Measurements from ENCODE around the gene GLRX5. TPM values are rescaled to one million over a fixed set of nuclear protein-coding genes. Genes with fewer than 3 reads are reported as not detected.
A peak's percentile ranks its signal among the peaks of the same experiment; 100 is the strongest.

GLRX5 gene
- polyA plus RNA-seq, 1 donor from 2014 or later = 34.5 TPM

DNA sequence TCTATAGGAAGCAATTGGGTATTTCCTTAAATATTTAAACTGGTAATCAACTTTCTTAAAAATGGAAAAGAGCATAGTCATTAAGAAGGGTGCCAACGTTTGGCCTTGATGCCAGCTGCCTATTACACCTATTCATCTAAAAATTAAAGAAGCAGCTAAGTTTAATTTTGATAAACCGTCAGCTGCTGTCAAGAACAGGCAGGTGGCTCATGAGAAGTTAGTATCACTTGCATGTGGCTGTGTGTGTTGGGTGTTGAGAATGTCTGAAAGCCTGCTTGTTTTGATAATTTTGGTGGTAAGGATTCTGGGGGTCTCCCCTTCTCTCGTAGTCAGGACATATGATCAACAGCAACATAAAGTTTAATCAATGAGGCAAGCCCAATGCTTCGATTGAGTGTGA, 6.5 kb downstream of the GLRX5 start:
- Mint-ChIP-seq H3K27ac (no peak overlapping the region), H3K4me1 (peaks cover 9 to 15% (median 13%) of the 10 kb centered on the region in 3 donors), H3K9me3 (no peaks in the 10 kb centered on the region), H3K36me3 (no peaks in the 10 kb centered on the region), H3K27me3 (no peaks in the 10 kb centered on the region), H3K4me3 (no peak overlapping the region)

DNA sequence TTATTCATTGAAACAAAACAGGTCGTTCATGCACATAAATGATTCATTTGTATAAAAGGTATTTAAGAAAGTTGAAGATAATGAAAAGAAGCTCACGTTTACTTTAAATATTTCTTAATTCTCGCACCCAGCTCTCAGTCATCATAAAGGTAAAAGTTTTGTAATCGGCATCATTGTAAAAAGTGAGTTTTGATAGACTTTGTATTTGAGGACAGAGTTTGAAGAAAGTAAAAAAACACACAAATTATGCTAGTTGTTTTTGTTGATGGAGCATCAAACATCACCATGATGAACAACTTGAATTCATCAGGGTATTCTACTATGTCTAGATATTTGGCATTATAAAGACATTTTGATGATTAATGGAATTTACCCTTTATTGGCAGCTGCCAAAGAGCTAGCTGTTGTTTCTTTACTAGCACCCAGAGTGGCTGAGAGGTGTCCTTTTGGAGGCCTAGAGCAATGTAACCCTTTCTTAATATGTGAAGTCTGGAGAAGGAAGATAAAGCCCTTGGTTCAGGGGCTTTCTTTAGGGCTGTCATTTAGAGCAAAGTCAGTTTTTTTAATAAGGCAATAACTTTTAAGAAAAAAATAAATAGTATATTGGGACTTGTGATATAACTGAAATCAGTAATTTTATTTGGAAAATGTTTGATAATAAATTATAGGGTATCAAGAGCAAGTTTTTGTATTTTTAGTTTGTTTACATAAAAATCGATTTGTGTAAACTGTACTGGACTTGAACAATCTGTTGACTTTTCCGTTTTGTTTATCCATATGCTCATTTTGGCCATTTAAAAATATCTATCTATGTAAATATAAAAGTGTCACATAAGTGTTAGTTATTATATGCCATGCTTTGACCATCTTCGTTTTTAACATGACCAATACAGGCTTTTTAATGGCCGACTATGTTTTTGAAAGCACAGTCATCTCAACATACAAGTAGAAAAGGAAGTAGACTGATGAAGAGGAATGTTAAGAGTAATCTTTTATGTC, 7.4 kb downstream of the GLRX5 start:
- no peak overlapping the region for H3K4me3 Mint-ChIP-seq
- no peaks in the 10 kb centered on the region for H3K27me3 Mint-ChIP-seq
- no peaks in the 10 kb centered on the region for H3K9me3 Mint-ChIP-seq
- H3K27ac Mint-ChIP-seq = no peak overlapping the region
- no peaks in the 10 kb centered on the region for H3K36me3 Mint-ChIP-seq
- peaks cover 7 to 10% (median 8%) of the 10 kb centered on the region in 3 donors for H3K4me1 Mint-ChIP-seq

DNA sequence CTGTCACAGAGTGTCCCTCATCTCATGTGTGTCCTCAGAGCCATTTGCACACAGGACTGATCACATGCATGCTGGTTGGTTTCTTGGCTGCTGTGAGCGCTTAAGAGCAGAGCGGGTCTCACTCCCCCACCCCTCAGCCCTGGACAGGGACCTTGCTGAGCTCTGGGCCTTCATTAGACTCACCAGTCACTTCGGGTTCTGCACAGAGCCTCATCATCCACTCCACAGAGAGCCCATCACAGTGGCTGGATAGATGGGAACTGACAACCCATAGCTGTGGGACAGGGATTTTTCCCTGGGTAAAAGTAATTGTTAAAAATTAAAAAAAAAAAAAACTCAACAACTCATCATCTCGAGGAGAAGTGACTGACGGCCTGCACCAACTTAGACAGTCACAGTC, 8.2 kb downstream of the GLRX5 start:
- no peaks in the 10 kb centered on the region for H3K36me3 Mint-ChIP-seq
- no peaks in the 10 kb centered on the region for H3K9me3 Mint-ChIP-seq
- H3K4me1 Mint-ChIP-seq = peaks cover 3 to 6% (median 6%) of the 10 kb centered on the region in 3 donors
- no peak overlapping the region for H3K4me3 Mint-ChIP-seq
- H3K27me3 Mint-ChIP-seq = no peaks in the 10 kb centered on the region
- H3K27ac Mint-ChIP-seq = no peak overlapping the region

DNA sequence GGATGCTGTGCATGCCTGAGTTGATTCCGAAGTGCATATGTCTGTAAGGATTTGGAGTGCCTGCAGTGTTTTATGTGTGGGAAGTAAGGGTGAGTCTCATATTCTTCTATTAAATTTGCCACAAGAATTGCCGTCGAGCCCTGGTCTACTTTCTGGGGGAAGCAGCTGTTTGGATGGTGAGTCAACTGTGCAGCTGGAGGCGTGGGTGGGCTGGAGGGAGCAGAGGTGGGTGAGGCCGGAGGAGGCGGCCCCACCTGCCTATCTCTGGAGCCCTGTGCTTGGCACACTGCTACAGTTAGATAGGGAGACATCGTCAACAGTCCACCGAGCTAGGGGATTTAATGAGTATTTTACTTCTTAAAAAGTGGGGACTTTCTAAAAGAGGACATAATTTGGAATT, 9.7 kb downstream of the GLRX5 start:
- H3K9me3 Mint-ChIP-seq = no peaks in the 10 kb centered on the region
- H3K27ac Mint-ChIP-seq = no peak overlapping the region
- no peak overlapping the region for H3K4me3 Mint-ChIP-seq
- H3K27me3 Mint-ChIP-seq = no peaks in the 10 kb centered on the region
- H3K36me3 Mint-ChIP-seq = peaks cover 3% of the 10 kb centered on the region
- H3K4me1 Mint-ChIP-seq = peaks cover 3 to 6% (median 3%) of the 10 kb centered on the region in 3 donors

DNA sequence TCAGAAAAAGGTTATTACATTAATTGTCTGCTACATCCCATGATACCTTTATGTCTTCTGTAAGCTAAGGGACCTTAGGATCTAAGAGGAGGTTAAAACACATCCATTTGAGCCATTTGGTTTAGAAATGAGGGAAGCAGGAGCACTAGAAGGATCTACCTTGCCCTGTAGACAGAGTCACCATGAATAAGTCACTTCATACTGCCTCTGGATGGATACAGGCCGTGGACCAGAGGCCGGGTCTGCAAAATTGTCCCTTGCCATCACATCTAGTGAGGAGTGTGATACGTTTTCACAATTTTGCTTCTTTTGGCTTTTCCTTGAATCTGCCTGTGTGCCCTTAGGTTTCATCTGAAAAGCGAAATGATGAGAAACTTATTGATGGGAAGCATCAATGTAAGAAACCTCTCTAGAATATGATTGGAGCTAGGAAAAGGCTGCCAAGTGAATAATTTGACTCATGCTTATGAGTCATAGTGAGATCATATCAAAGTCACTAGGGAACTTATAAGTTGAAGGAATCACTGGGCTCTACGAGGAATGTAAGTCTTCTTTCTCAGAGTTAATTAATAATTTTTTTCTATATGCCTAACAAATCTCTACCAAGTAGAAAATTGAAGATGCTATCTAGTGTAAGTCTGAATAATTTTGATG, 10.8 kb downstream of the GLRX5 start:
- Mint-ChIP-seq H3K36me3 (peaks cover 3% of the 10 kb centered on the region), H3K9me3 (no peaks in the 10 kb centered on the region), H3K4me3 (no peak overlapping the region), H3K27ac (no peak overlapping the region), H3K4me1 (peaks cover 0 to 4% (median 3%) of the 10 kb centered on the region in 3 donors), H3K27me3 (no peaks in the 10 kb centered on the region)

DNA sequence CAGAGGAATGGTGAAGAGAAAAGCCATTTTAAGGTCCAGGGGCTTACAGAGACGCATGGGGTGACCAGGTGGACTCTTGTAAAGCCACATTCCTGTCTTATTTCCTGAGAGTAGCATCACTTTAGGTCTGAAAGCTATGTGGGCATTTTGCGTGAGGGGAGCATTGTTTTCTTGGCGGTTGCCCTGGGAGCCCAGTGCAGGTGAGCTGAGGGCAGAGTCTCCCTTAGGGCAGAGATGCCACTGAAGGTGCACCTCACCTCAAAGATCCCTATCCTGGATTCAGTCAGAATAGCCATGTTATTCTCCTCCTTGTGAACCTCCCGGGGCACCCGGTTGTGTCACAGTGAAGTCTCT, 12.4 kb downstream of the GLRX5 start:
- Mint-ChIP-seq H3K27ac (no peak overlapping the region), H3K4me3 (no peak overlapping the region), H3K27me3 (no peaks in the 10 kb centered on the region), H3K4me1 (no peaks in the 10 kb centered on the region), H3K36me3 (peaks cover 5% of the 10 kb centered on the region), H3K9me3 (no peaks in the 10 kb centered on the region)

DNA sequence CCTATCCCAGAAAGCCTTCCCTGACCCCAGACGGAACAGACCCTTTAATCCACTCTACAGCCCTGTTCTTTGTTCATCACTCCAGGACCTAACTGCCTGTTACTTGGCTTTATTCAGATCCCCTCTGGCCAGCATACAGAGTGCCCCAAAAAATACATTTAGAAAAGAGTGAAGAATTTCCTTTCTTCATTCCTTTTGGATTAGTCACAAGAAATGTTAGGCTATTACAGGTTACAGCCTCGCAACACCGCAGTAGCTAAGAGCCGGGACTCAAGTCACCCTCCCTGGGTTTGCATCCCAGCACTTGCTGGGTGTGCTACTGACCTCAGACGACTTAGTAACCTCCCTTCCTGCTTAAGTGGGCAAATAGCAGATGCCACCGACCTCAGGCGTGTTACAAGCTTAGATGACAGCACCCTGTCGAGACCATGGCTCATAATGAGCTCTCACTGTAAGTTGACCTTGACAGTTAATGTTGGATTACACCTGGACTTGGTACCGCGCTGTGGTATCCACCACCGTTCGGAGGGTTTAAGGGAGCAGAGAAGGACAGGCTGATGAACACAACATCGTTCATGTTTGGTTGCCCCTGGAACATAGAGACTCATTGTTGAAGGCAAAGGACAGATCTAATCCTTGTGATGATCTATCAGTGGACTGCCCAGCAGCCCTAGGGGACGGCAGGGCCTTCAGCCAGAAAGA, 12.9 kb downstream of the GLRX5 start:
- Mint-ChIP-seq H3K36me3 (peaks cover 5% of the 10 kb centered on the region), H3K4me1 (no peaks in the 10 kb centered on the region), H3K9me3 (no peaks in the 10 kb centered on the region), H3K27me3 (no peaks in the 10 kb centered on the region), H3K27ac (peak overlapping the region in 1 of 3 donors; percentile 39), H3K4me3 (no peak overlapping the region)

DNA sequence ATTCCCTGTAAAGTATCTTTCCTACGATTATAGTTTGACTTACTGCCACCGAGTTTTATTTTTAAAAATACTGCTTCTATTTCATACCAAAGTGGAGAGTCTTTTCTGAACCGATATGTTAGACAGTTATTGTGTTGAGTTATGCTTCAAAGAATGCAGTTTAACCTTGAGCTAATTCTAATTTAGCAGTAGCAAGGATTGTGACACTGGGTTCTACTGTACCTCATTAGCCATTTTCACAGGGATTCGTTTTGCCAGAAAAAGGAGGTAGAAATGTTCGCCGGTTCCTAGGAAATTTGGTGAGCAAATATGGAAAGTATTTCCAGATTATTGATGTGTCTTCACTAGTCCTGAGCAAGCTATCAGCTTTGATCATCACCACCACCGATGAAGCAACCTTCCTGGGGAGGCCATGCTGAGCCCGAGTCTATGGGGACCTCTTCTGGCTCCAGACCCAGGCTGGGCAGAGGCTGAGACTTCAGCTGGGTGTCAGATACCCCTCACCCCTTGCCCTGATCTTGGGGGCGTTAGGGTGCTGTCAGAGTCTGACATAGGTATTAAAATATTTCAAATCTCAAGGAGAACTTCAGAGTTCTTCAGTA, 13.6 kb downstream of the GLRX5 start:
- Mint-ChIP-seq H3K4me1 (no peaks in the 10 kb centered on the region), H3K36me3 (peaks cover 8% of the 10 kb centered on the region), H3K4me3 (no peak overlapping the region), H3K9me3 (no peaks in the 10 kb centered on the region), H3K27ac (no peak overlapping the region), H3K27me3 (no peaks in the 10 kb centered on the region)

DNA sequence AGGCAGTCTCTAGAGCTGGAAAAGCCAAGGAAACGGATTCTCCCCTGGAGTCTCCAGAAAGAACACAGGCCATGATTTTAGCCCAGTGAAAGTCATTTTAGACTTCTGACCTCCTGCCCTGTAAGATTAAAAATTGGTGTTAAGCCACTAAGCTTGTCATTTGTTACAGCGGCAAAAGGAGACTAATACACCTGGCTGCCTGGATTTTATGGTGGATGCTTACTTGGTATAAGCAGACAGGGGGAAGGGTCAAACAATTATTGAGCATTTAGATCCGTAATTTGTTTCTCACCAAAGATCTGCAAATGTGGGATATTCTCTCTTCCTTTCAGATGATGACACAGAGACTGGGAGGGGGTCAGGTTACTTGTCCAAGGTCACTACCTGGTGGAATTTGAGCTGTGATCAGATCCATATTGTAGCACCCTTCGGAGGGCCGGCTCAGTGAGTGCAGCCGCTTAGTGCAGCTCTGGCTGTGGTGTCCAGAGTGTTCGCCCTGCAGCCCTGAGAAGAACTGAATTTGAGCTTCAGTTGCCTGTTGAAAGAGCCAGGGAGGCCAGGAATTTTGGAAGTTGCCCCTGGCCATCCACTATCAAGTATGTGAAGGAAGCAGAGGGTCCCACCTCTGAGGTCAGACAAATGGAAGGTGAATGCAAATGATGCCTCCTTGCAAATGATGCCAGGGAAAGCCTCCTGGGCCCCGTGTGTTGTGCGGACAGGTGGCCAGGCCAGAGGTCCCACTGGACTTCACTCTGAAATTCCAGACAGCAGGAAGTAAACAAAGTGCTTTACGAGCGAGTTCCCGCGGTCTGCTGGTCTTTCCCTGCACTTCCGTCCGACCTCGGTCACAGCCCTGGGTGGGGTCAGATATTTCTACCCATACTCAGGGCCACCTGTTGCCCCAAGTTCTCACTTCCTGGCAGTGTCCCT, 15.1 kb downstream of the GLRX5 start:
- Mint-ChIP-seq H3K9me3 (no peaks in the 10 kb centered on the region), H3K4me3 (no peak overlapping the region), H3K4me1 (no peaks in the 10 kb centered on the region), H3K27me3 (no peaks in the 10 kb centered on the region), H3K27ac (no peak overlapping the region), H3K36me3 (peaks cover 8% of the 10 kb centered on the region)

DNA sequence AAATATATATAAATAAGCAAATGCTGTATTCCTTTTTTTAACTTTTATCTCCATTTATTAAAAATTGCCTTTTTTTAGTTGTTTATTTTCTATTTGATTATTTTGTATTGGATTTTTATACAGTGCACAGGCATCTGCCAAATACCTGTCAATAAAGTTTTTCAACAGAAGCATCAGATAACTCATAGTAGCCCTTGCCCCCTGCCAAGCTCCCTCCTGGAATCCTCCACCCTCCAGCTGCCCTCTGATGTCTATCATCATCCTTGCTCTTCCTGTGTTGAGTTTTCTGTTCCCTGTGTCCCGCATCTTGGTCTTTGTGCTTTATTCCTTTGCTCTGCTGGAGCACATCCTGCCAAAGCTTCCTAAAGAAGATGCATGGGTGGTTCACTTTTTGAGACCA, 16.6 kb downstream of the GLRX5 start:
- peaks cover 8% of the 10 kb centered on the region for H3K36me3 Mint-ChIP-seq
- no peak overlapping the region for H3K4me3 Mint-ChIP-seq
- H3K4me1 Mint-ChIP-seq = no peaks in the 10 kb centered on the region
- H3K27me3 Mint-ChIP-seq = no peaks in the 10 kb centered on the region
- H3K9me3 Mint-ChIP-seq = no peaks in the 10 kb centered on the region
- H3K27ac Mint-ChIP-seq = no peak overlapping the region

DNA sequence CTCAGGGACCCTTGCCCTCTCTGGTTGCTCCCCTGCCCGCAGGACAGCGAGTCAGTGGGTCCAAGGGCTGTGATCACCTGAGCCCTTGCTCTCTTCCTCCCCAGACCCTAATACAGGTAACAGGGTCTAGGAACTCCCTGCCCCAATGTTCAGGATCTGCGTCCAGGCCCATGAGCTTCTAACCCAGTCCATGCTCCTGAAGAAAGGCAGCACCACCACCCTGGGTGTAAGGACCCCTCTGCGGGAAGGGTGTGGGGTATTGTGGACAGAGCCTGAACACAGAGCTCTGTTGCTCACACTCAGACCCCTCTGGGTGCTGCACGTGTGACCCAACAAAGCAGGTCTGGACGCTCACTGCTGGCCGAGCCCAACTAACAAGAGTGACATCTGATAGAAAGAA, 18.3 kb downstream of the GLRX5 start:
- Mint-ChIP-seq H3K4me1 (no peaks in the 10 kb centered on the region), H3K4me3 (no peak overlapping the region), H3K36me3 (peaks cover 8% of the 10 kb centered on the region), H3K27me3 (peaks cover 4% of the 10 kb centered on the region), H3K9me3 (peaks cover 0 to 2% (median 0%) of the 10 kb centered on the region in 3 donors), H3K27ac (peak overlapping the region in 1 of 3 donors; percentile 94)

DNA sequence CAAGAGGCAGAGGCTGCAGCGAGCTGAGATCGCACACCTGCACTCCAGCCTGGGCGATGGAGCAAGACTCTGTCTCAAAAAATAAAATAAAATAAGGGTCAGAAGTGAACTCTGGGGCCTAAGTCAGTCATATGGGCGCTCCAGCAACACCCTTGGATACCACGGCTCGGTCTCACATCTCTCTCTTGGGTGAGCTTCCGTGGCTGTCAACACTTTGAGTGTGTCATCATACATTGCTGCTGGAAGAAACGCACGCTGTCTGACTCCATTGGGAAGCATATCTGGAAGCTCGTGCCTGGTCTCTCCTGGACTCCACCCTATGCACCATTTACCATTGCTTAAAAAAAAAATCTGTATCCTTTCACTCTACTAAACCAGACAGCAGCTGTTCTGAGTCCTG, 20.2 kb downstream of the GLRX5 start:
- Mint-ChIP-seq H3K4me3 (no peak overlapping the region), H3K27ac (peak overlapping the region in 1 of 3 donors; percentile 46), H3K27me3 (peaks cover 8% of the 10 kb centered on the region), H3K4me1 (no peaks in the 10 kb centered on the region), H3K36me3 (peaks cover 5% of the 10 kb centered on the region), H3K9me3 (peaks cover 0 to 5% (median 0%) of the 10 kb centered on the region in 3 donors)

DNA sequence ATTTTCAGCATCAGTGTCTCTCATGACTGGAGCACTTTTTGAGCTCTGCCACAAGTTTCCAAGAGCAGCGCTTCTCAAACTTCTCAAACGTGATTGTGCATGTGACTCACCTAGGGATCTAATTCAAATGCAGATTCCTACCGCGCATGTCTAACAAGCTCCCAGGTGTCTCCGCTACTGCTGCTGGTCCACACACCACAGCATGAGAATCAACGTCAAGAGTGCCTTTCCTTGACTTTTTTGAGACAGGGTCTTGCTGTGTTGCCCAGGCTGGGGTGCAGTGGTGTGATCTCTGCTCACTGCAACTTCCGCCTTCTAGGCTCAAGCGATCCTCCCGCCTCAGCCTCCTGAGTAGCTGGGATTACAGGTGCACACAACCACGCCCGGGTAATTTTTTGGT, 22.4 kb downstream of the GLRX5 start:
- Mint-ChIP-seq H3K9me3 (peaks cover 0 to 5% (median 0%) of the 10 kb centered on the region in 3 donors), H3K27me3 (peaks cover 15% of the 10 kb centered on the region), H3K27ac (no peak overlapping the region), H3K4me3 (no peak overlapping the region), H3K36me3 (peaks cover 3% of the 10 kb centered on the region), H3K4me1 (peaks cover 0 to 3% (median 0%) of the 10 kb centered on the region in 3 donors)

DNA sequence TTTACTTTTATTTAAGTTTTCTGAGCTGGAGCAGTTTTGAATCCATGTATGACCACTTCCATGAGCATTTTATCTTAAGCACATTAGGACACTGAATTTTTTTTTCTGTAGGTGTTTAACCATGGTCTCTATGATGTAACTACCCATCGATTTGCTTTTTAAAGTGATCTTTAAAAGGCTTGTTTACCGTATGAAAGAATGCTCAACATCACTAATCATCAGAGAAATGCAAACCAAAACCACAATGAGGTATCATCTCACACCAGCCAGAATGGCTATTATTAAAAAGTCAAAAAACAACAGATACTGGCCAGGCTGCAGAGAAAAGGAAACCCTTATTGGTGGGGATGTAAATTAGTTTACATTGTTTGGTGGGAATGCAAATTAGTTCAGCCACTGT, 23.0 kb downstream of the GLRX5 start:
- H3K4me3 Mint-ChIP-seq = no peak overlapping the region
- peaks cover 3% of the 10 kb centered on the region for H3K36me3 Mint-ChIP-seq
- peaks cover 0 to 3% (median 0%) of the 10 kb centered on the region in 3 donors for H3K4me1 Mint-ChIP-seq
- H3K9me3 Mint-ChIP-seq = peaks cover 0 to 5% (median 0%) of the 10 kb centered on the region in 3 donors
- peaks cover 20% of the 10 kb centered on the region for H3K27me3 Mint-ChIP-seq
- H3K27ac Mint-ChIP-seq = no peak overlapping the region
